HG03103 (cell line): ENCODE data around the gene ZNF256.

Experiments
- ATAC-seq: cut with Tn5 transposase; IDR thresholded peaks from one replicate; pipeline ENCODE4 v1.9.1; 2021; ENCODE audit warnings: low read depth; ENCODE audit not compliant: unreplicated experiment

ZNF256 gene

DNA sequence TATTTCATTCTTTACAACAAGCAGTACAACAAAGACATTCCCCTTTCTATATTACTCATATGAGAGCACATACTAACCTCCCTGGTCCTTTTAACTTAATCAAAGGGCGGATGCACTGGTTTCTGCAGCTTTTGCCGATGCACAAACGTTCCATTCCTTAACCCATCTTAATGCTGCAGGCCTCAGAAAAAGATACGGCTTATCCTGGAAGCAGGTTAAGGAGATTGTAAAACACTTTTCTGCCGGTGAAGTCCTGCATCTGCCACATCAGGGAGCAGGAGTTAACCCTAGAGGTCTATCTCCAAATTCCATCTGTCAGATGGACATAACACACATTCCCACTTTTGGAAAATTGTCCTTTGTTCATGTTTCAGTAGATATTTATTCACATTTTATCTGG is 47.2 kb downstream of the ZNF256 start:
- no peak for ATAC-seq
